Measurements from ENCODE around the gene YLPM1.

Gene YLPM1

GRCh38 chr14:74846168-74846567, 83.1 kb downstream of the YLPM1 start:
- no peaks in the 10 kb centered on the region for H3K27me3 Mint-ChIP-seq
- ATAC-seq = no peak
- H3K4me3 Mint-ChIP-seq = no peak overlapping the region
- no peaks in the 10 kb centered on the region for H3K9me3 Mint-ChIP-seq
- H3K27ac Mint-ChIP-seq = no peak overlapping the region
- H3K36me3 Mint-ChIP-seq = no peaks in the 10 kb centered on the region
- H3K4me1 Mint-ChIP-seq = peaks cover 9% of the 10 kb centered on the region

- H3K4me3 Mint-ChIP-seq = no peak overlapping the region
- H3K36me3 Mint-ChIP-seq = no peaks in the 10 kb centered on the region
- no peaks in the 10 kb centered on the region for H3K9me3 Mint-ChIP-seq
- no peak for ATAC-seq
- no peak overlapping the region for H3K27ac Mint-ChIP-seq
- H3K4me1 Mint-ChIP-seq = no peaks in the 10 kb centered on the region
- H3K27me3 Mint-ChIP-seq = no peaks in the 10 kb centered on the region
These were observed 84.0 kb downstream of the YLPM1 start for GRCh38 chr14:74846968-74847665.

GRCh38 chr14:74848768-74849167, 85.7 kb downstream of the YLPM1 start:
- no peak for ATAC-seq
- Mint-ChIP-seq H3K27me3 (no peaks in the 10 kb centered on the region), H3K36me3 (no peaks in the 10 kb centered on the region), H3K9me3 (no peaks in the 10 kb centered on the region), H3K27ac (no peak overlapping the region), H3K4me1 (peaks cover 12% of the 10 kb centered on the region), H3K4me3 (no peak overlapping the region)

- H3K4me3 Mint-ChIP-seq = no peak overlapping the region
- peaks cover 23% of the 10 kb centered on the region for H3K4me1 Mint-ChIP-seq
- H3K36me3 Mint-ChIP-seq = no peaks in the 10 kb centered on the region
- peak; percentile 39 for ATAC-seq
- H3K27ac Mint-ChIP-seq = peak overlapping the region; percentile 44
- no peaks in the 10 kb centered on the region for H3K27me3 Mint-ChIP-seq
- H3K9me3 Mint-ChIP-seq = no peaks in the 10 kb centered on the region
These were observed 89.9 kb downstream of the YLPM1 start for GRCh38 chr14:74852922-74853530.

- no peak for ATAC-seq
- no peak overlapping the region for H3K4me3 Mint-ChIP-seq
- no peaks in the 10 kb centered on the region for H3K9me3 Mint-ChIP-seq
- H3K4me1 Mint-ChIP-seq = peaks cover 23% of the 10 kb centered on the region
- H3K27ac Mint-ChIP-seq = peak overlapping the region; percentile 44
- no peaks in the 10 kb centered on the region for H3K36me3 Mint-ChIP-seq
- H3K27me3 Mint-ChIP-seq = no peaks in the 10 kb centered on the region
These were observed 90.5 kb downstream of the YLPM1 start for GRCh38 chr14:74853581-74853980.

GRCh38 chr14:74855021-74855420, 91.9 kb downstream of the YLPM1 start:
- Mint-ChIP-seq H3K27ac (no peak overlapping the region), H3K36me3 (no peaks in the 10 kb centered on the region), H3K4me1 (peaks cover 23% of the 10 kb centered on the region), H3K9me3 (no peaks in the 10 kb centered on the region), H3K4me3 (no peak overlapping the region), H3K27me3 (no peaks in the 10 kb centered on the region)
- no peak for ATAC-seq

- no peak overlapping the region for H3K27ac Mint-ChIP-seq
- ATAC-seq = peak; percentile 54
- no peaks in the 10 kb centered on the region for H3K9me3 Mint-ChIP-seq
- H3K4me3 Mint-ChIP-seq = no peak overlapping the region
- H3K36me3 Mint-ChIP-seq = no peaks in the 10 kb centered on the region
- H3K4me1 Mint-ChIP-seq = peaks cover 23% of the 10 kb centered on the region
- no peaks in the 10 kb centered on the region for H3K27me3 Mint-ChIP-seq
These were observed 92.8 kb downstream of the YLPM1 start for GRCh38 chr14:74855945-74856344.

GRCh38 chr14:74856366-74856765, 93.2 kb downstream of the YLPM1 start:
- Mint-ChIP-seq H3K4me1 (peaks cover 23% of the 10 kb centered on the region), H3K27me3 (no peaks in the 10 kb centered on the region), H3K4me3 (no peak overlapping the region), H3K9me3 (no peaks in the 10 kb centered on the region), H3K27ac (no peak overlapping the region), H3K36me3 (no peaks in the 10 kb centered on the region)
- no peak for ATAC-seq

GRCh38 chr14:74858022-74858421, 94.9 kb downstream of the YLPM1 start:
- peaks cover 14% of the 10 kb centered on the region for H3K4me1 Mint-ChIP-seq
- H3K36me3 Mint-ChIP-seq = no peaks in the 10 kb centered on the region
- H3K27ac Mint-ChIP-seq = no peak overlapping the region
- no peaks in the 10 kb centered on the region for H3K27me3 Mint-ChIP-seq
- no peak for ATAC-seq
- no peak overlapping the region for H3K4me3 Mint-ChIP-seq
- no peaks in the 10 kb centered on the region for H3K9me3 Mint-ChIP-seq

- H3K27ac Mint-ChIP-seq = no peak overlapping the region
- H3K9me3 Mint-ChIP-seq = no peaks in the 10 kb centered on the region
- no peak overlapping the region for H3K4me3 Mint-ChIP-seq
- no peaks in the 10 kb centered on the region for H3K36me3 Mint-ChIP-seq
- ATAC-seq = no peak
- no peaks in the 10 kb centered on the region for H3K27me3 Mint-ChIP-seq
- H3K4me1 Mint-ChIP-seq = peaks cover 15% of the 10 kb centered on the region
These were observed 96.8 kb downstream of the YLPM1 start for GRCh38 chr14:74859757-74860552.

GRCh38 chr14:74860899-74861733, 98.0 kb downstream of the YLPM1 start:
- Mint-ChIP-seq H3K27ac (no peak overlapping the region), H3K4me3 (no peak overlapping the region), H3K36me3 (no peaks in the 10 kb centered on the region), H3K4me1 (peaks cover 9% of the 10 kb centered on the region), H3K27me3 (no peaks in the 10 kb centered on the region), H3K9me3 (no peaks in the 10 kb centered on the region)
- peak; percentile 65 for ATAC-seq

GRCh38 chr14:74861734-74862090, 98.6 kb downstream of the YLPM1 start:
- no peak for ATAC-seq
- peaks cover 5% of the 10 kb centered on the region for H3K4me1 Mint-ChIP-seq
- H3K27ac Mint-ChIP-seq = no peak overlapping the region
- no peaks in the 10 kb centered on the region for H3K9me3 Mint-ChIP-seq
- no peaks in the 10 kb centered on the region for H3K36me3 Mint-ChIP-seq
- H3K4me3 Mint-ChIP-seq = no peak overlapping the region
- H3K27me3 Mint-ChIP-seq = no peaks in the 10 kb centered on the region

GRCh38 chr14:74863274-74863673, 100.2 kb downstream of the YLPM1 start:
- no peaks in the 10 kb centered on the region for H3K36me3 Mint-ChIP-seq
- H3K4me1 Mint-ChIP-seq = peaks cover 5% of the 10 kb centered on the region
- H3K9me3 Mint-ChIP-seq = no peaks in the 10 kb centered on the region
- no peak overlapping the region for H3K4me3 Mint-ChIP-seq
- no peak for ATAC-seq
- no peak overlapping the region for H3K27ac Mint-ChIP-seq
- H3K27me3 Mint-ChIP-seq = no peaks in the 10 kb centered on the region

- Mint-ChIP-seq H3K27ac (no peak overlapping the region), H3K9me3 (no peaks in the 10 kb centered on the region), H3K4me3 (no peak overlapping the region), H3K27me3 (no peaks in the 10 kb centered on the region), H3K36me3 (no peaks in the 10 kb centered on the region), H3K4me1 (peaks cover 5% of the 10 kb centered on the region)
- no peak for ATAC-seq
These were observed 101.1 kb downstream of the YLPM1 start for GRCh38 chr14:74864198-74864597.

- no peaks in the 10 kb centered on the region for H3K9me3 Mint-ChIP-seq
- peaks cover 5% of the 10 kb centered on the region for H3K4me1 Mint-ChIP-seq
- ATAC-seq = no peak
- no peak overlapping the region for H3K4me3 Mint-ChIP-seq
- H3K27me3 Mint-ChIP-seq = no peaks in the 10 kb centered on the region
- H3K36me3 Mint-ChIP-seq = no peaks in the 10 kb centered on the region
- no peak overlapping the region for H3K27ac Mint-ChIP-seq
These were observed 102.0 kb downstream of the YLPM1 start for GRCh38 chr14:74865156-74865555.

Data from stimulated activated memory B cell treated with anti-CD40 and anti-IgM and Interleukin-4, amounts not matched to agents 10 μg/mL and 1 μg/mL and 100 μg/mL, for 72 hours (primary cell).